Raji (cell line): ENCODE data around the gene MDM2.

Experiments used
- POLR2A ChIP-seq: IDR thresholded peaks from 2 replicates; pipeline ENCODE4 v1.6.1; 2011; ENCODE audit warnings: low read depth, low read length, control low read depth; ENCODE audit not compliant: insufficient read depth

MDM2 gene

GRCh38 chr12:68854078-68854468 lies 46.1 kb downstream of the MDM2 start:
- no peak for TF ChIP-seq POLR2A

DNA sequence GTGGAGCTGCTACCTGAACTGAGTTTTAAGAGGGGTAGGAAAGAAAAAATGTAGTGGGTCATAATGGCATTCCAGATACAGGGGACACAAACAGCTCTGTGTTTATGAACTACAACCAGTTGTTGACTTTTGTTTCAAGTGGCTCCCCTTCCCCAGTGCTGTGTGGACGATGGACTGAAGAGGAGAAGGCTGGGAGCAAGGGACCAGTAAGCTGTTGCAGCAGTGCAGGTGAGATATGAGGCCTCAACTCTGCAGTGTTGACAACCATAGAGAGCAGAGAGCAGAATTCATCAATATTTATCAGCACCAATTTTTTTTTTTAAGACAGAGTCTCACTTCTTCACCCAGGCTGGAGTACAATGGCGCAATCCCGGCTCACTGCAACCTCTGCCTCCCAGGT lies 46.6 kb downstream of the MDM2 start:
- no peak for TF ChIP-seq POLR2A

DNA sequence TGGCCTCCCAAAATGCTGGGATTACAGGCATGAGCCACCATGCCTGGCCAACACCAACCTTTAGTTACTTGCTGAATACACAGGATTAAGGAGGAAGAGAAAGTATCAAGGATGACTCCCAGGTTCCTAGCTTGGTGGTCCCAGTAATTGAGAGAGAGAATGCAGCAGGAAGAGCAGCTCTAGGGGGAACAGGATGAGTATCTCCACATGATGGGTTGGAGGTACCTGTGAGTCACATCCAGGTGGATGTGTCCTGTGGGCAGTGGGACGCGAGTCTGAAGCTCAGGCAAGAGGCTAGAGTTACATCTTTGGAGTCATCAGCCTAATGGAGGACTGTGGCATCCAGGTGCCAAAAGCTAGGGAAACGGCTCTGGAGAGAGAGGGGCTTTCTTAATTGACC lies 47.1 kb downstream of the MDM2 start:
- TF ChIP-seq POLR2A: no peak

GRCh38 chr12:68855771-68856170 lies 47.8 kb downstream of the MDM2 start:
- TF ChIP-seq POLR2A: no peak

- TF ChIP-seq POLR2A: no peak
These were observed 48.5 kb downstream of the MDM2 start for GRCh38 chr12:68856510-68856909.

DNA sequence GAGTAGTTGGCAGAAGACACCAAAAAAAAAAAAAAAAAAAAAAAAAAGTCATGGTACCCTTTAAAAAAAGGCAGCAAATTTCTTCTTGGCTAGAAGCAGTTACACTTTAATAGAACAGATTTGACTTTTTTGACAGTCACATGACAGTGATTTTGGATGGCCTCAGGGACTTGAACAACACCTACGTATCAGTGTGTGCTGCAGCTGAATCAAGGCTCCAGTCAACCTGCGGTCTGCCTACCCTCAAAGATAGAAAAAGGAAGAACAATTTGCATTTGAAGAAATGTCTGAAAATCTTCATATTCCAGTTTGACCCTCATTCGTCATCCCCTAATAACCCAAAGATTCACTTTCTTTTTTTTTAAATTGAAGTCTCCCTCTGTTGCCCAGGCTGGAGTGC lies 53.9 kb downstream of the MDM2 start:
- no peak for TF ChIP-seq POLR2A

GRCh38 chr12:68863109-68863770 lies 55.3 kb downstream of the MDM2 start:
- no peak for TF ChIP-seq POLR2A

GRCh38 chr12:68864604-68865003 lies 56.6 kb downstream of the MDM2 start:
- TF ChIP-seq POLR2A: no peak

DNA sequence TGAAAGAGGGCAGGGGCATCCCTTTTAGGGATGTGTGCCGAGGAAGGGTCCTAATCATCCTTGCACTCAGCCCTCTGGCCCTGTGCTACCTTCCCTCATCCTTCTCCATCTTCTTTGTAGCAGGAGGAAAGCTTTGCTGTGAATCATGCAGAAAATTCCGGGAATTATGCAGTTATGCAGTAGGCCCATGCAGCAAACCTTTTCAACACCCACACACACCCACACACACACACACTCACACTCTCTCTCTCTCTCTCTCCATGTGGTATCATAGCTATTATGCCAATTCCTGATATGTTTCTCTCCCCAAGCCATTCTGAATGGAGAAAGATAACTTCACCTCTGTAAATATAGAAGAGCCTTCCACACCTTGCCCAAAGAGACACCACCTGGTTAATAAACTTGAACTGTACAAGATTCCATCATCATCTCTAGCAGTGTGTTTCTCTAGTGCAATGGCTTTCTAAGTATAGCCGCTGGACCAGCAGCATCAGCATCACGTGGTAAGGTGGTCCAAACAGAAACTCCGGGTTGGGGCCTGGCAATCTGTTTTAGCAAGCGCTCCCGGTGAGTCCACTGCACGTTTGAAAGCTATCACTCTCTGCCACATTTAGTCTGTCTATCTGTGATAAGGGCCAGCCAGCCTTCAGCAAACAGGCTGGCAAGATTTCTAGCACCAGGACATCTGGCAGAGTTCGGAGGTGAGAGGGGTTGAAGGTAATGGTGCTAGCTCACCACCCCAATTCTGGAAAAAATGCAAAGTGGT lies 57.6 kb downstream of the MDM2 start:
- TF ChIP-seq POLR2A: no peak

- no peak for TF ChIP-seq POLR2A
These were observed 59.0 kb downstream of the MDM2 start for GRCh38 chr12:68866950-68867349.

- no peak for TF ChIP-seq POLR2A
These were observed 59.6 kb downstream of the MDM2 start for GRCh38 chr12:68867606-68868005.

DNA sequence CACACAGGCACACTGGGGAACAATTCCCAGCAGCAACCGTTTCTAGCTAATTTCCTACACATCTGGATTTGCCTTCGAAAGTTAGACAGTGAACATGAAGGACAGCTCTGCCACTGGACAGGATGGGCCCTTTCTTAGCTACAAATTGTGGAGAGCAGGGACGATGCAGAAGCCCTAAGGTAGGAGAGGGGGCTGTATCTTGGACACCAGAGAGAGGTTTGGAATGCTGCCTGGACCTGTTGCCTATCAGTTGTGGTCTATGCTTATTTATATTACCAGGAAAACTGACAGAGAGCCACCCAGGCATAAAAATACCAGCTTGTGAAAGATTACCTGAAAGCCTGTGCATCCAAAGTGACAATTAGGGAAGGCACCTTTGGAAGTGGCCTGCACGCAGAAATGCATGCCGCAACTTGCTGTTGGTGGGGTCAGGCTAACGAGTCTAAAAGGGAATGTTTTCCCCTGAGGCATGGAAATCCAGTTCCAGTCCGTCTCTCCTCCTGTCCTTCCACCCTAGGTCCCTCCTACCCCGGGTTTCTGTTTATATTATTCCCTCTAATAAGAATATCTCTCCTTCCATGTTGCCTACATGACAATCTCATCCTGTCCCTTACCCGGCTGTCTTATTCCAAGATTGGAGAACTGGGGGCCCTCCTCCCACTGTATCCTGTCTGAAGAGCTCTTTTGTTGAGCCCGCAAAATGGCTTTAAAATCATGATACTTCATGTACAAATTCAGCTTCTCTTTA lies 60.2 kb downstream of the MDM2 start:
- no peak for TF ChIP-seq POLR2A

DNA sequence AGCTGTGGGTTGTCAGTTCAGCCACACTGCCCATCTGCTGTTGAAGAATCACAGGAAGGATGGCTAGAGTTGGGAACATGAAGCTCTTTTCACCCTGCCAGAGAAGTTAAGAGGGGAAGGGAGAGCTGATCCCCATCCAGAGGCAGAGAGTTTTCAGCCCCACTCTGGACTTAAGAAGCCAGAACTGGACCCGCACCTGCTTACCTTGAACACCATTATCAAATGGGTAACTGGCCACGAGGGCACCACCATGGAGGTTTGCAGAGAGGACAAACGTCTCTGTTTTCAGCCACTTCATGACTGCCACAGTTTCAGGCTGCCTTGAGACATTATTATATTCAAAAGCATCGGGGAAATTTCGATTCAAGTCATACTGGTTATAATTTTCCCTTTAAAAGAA lies 62.0 kb downstream of the MDM2 start:
- TF ChIP-seq POLR2A: no peak

DNA sequence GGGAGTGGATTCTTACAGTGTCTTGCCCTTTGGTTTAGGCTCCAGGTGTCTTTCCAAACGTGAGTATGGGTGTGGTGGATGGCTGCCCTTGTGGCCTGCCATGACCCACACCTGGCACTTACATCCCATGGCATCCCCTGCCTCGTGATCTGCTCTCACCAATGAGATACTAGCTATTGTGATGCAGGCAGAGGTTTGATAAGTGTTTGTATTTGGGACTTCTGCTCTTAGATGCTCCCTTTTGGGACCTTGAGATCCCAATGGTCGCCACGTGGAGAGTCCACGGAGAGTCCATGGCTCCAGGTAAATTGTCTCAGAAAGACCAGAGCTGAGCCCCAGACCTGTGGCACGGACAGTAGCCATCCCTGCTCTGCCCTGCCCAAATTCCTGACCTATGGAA lies 62.5 kb downstream of the MDM2 start:
- no peak for TF ChIP-seq POLR2A

DNA sequence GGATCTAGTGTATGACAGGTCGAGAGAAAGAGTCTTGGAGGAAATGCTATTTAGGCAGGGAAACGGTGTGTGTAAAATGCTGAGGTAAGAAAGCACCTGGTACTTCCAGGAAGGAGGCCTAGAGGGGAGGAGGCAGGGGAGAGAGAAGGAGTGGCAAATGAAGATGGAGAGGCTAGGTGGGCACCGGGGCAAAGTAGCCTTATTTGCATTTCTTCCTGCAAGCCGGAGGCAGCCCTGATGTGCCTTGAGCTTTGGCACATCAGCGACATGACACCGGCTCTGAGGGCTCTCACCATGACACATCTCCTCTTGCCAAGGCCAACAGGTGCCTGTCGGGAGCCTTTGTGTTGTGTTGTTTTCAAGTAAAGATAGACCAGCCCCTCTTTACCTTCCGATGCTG lies 63.4 kb downstream of the MDM2 start:
- no peak for TF ChIP-seq POLR2A

DNA sequence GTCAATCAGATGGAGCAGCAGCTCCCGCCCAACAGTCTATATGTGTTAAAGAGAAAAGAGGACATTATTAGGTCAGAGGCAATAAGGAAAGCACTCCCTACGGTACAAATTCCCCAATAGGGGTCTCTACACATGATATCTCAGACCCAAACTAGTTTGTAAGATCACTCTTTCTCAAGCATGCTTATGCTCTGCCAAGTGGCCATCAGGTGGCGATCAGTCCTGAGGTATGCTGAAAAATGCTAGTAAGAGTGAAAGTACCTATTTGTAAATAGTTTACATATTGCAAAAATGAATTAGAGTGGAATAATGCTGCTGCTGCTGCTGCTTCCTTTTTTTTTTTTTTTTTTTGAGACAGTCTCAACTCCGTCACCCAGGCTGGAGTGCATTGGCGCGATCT lies 63.9 kb downstream of the MDM2 start:
- no peak for TF ChIP-seq POLR2A

DNA sequence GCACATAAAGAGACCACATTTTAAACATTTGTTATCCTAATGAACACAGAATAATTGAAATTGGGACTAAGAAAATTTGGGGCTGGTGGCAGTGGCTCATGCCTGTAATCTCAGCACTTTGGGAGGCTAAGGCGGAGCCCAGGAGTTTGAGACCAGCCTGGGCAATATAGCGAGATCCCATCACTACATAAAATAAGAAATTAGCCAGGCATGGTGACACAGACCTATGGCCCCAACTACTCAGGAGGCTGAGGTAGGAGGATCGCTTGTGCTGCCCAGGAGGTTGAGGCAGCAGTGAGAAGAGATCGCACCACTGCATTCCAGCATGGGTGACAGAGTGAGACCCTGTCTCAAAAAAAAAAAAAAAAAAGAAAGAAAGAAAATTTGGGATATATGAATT lies 65.3 kb downstream of the MDM2 start:
- no peak for TF ChIP-seq POLR2A

DNA sequence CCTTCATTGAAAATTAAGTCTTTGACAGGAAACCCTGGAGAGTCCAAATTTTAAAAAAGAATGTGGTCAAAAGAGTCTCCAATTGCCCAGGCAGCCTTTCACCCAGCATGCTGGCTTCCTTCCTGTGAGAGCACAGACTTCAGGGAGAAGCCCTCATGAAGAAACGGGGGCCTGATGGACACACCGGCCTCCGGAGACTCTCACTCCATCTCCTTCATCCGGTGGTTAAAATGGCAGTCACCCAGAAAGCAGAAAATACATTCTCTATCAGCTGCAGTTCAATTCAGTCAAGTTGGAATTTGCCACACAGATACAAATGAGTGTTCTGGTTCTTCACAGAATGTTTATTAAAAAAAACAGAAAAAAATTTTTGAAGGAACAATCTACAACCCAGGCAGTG lies 68.5 kb downstream of the MDM2 start:
- no peak for TF ChIP-seq POLR2A
